ENCODE measurements around the gene CTAG1A.
"Not testable (repeated sequence)": the region's sequence is repeated elsewhere in the genome, so short reads cannot be mapped to it uniquely, and the experiment has no call there.

Gene CTAG1A

GRCh38 chrX:154584585-154585183 is at the start of gene CTAG1A:
Gene CTAG1A, plus strand, starts transcription at chrX:154585133. Its CDS starts 74 bp downstream, at chrX:154585207.
- DNase-seq = not testable (repeated sequence)

- DNase-seq = no peak
These were observed 49.0 kb upstream of the CTAG1A start for GRCh38 chrX:154535892-154536291.

- DNase-seq = no peak
These were observed 45.9 kb upstream of the CTAG1A start for GRCh38 chrX:154539077-154539476.

- not testable (repeated sequence) for DNase-seq
These were observed 44.6 kb upstream of the CTAG1A start for GRCh38 chrX:154540365-154540764.

- no peak for DNase-seq
These were observed 43.9 kb upstream of the CTAG1A start for GRCh38 chrX:154540897-154541535.

GRCh38 chrX:154541589-154541895 is 43.4 kb upstream of the CTAG1A start:
- DNase-seq = no peak

GRCh38 chrX:154541896-154542722 is 42.8 kb upstream of the CTAG1A start:
- DNase-seq = peak; percentile 66

GRCh38 chrX:154542723-154543424 is 42.1 kb upstream of the CTAG1A start:
- DNase-seq = peak; percentile 3

- no peak for DNase-seq
These were observed 39.2 kb upstream of the CTAG1A start for GRCh38 chrX:154545673-154546274.

GRCh38 chrX:154546354-154547244 is 38.3 kb upstream of the CTAG1A start, which contains the start of gene G6PD:
Gene G6PD, minus strand, starts transcription at chrX:154546846. Its CDS starts 691 bp downstream, at chrX:154546155.
- peak; percentile 81 for DNase-seq

- DNase-seq = peak; percentile 88
These were observed 37.5 kb upstream of the CTAG1A start, which contains the start of gene IKBKG for GRCh38 chrX:154547245-154548027. Gene IKBKG, plus strand, starts transcription at chrX:154547620. Its CDS starts 4,383 bp downstream, at chrX:154552003.

GRCh38 chrX:154548028-154548316 is 37.0 kb upstream of the CTAG1A start:
- no peak for DNase-seq

- no peak for DNase-seq
These were observed 35.2 kb upstream of the CTAG1A start for GRCh38 chrX:154549766-154550165.

GRCh38 chrX:154552112-154552806 is 32.7 kb upstream of the CTAG1A start:
- DNase-seq = not testable (repeated sequence)

- DNase-seq = not testable (repeated sequence)
These were observed 26.8 kb upstream of the CTAG1A start for GRCh38 chrX:154558060-154558690.

GRCh38 chrX:154558896-154559295 is 26.0 kb upstream of the CTAG1A start:
- DNase-seq = not testable (repeated sequence)

- not testable (repeated sequence) for DNase-seq
These were observed 24.6 kb upstream of the CTAG1A start for GRCh38 chrX:154560326-154560725.

- not testable (repeated sequence) for DNase-seq
These were observed 22.6 kb upstream of the CTAG1A start for GRCh38 chrX:154562295-154562694.

GRCh38 chrX:154570361-154570760 is 14.6 kb upstream of the CTAG1A start:
- DNase-seq = not testable (repeated sequence)

GRCh38 chrX:154573061-154573460 is 11.9 kb upstream of the CTAG1A start:
- DNase-seq = not testable (repeated sequence)

Data from activated naive CD4-positive, alpha-beta T cell treated with Interleukin-2 at 50 U/mL for 16 hours (primary cell).